ENCODE data around the gene CLN5.
A peak's percentile ranks its signal among the peaks of the same experiment; 100 is the strongest.

GRCh38 chr13:76991796-76992547, at the start of gene CLN5:
- no peak for TF ChIP-seq SUZ12 (IDR thresholded peaks at IDR 0.05; ENCODE audit: extremely low read depth, insufficient read depth, insufficient read length)
- peak; percentile 23 for TF ChIP-seq YY1 (IDR thresholded peaks at IDR 0.05; ENCODE audit: insufficient read depth, insufficient read length)
- no peak for TF ChIP-seq ZNF274 (IDR thresholded peaks at IDR 0.05; ENCODE audit: low read depth, low read length)

All from NT2/D1 (cell line).